Astrocyte (in vitro differentiated cells and primary cell): Measurements from ENCODE around the gene TFEB. TPM values are rescaled to one million over a fixed set of nuclear protein-coding genes. Genes with fewer than 3 reads are reported as not detected.

ENCODE experiments used
- DNase-seq: peaks from one replicate; pipeline ENCODE4 v3.0.0-alpha.2; 2010; ENCODE audit warnings: low read depth
- FAIRE-seq: peaks from 2 replicates; lab custom pipeline; 2011; peaks lifted over from hg19 to GRCh38; lab: Jason Lieb, UNC
- H2AFZ ChIP-seq: 2 replicates; pipeline ENCODE4 v1.6.0; 2012; ENCODE audit warnings: low read depth, low read length, inconsistent platforms
- H3K27ac ChIP-seq: 2 replicates; pipeline ENCODE4 v1.5.1; 2011; ENCODE audit warnings: low read depth, low read length, inconsistent platforms
- H3K27me3 ChIP-seq: 2 replicates; pipeline ENCODE4 v1.6.0; 2011; ENCODE audit warnings: low read length, inconsistent platforms; ENCODE audit not compliant: insufficient read depth
- H3K36me3 ChIP-seq: 2 replicates; pipeline ENCODE4 v1.5.1; 2011; ENCODE audit warnings: low read length, inconsistent platforms; ENCODE audit not compliant: insufficient read depth
- H3K4me1 ChIP-seq: 2 replicates; pipeline ENCODE4 v1.5.1; 2011; ENCODE audit warnings: low read length, inconsistent platforms; ENCODE audit not compliant: insufficient read depth
- H3K4me2 ChIP-seq: 2 replicates; pipeline ENCODE4 v1.6.0; 2012; ENCODE audit warnings: low read length, inconsistent platforms
- H3K4me3 ChIP-seq: 2 replicates; pipeline ENCODE4 v1.5.1; 2011; ENCODE audit warnings: low read depth, mild to moderate bottlenecking, low read length, inconsistent platforms; ENCODE audit not compliant: insufficient read depth
- H3K79me2 ChIP-seq: 2 replicates; pipeline ENCODE4 v1.6.0; 2012; ENCODE audit warnings: mild to moderate bottlenecking, low read length, inconsistent platforms; ENCODE audit not compliant: insufficient read depth
- H3K9ac ChIP-seq: 2 replicates; pipeline ENCODE4 v1.6.0; 2012; ENCODE audit warnings: mild to moderate bottlenecking, low read length, inconsistent platforms
- H3K9me3 ChIP-seq: 2 replicates; pipeline ENCODE4 v1.5.1; 2012; ENCODE audit warnings: low read depth, mild to moderate bottlenecking, low read length, inconsistent platforms; ENCODE audit not compliant: insufficient read depth
- H4K20me1 ChIP-seq: 2 replicates; pipeline ENCODE4 v1.6.0; 2012; ENCODE audit warnings: low read length, inconsistent platforms; ENCODE audit not compliant: insufficient read depth
- H3K27ac Mint-ChIP-seq: one replicate; pipeline ENCODE4 v1.8.0; 2021; ENCODE audit warnings: mild to moderate bottlenecking, mixed read lengths; ENCODE audit not compliant: unreplicated experiment
- H3K27me3 Mint-ChIP-seq: one replicate; pipeline ENCODE4 v1.8.0; 2021; ENCODE audit warnings: low read depth, mixed read lengths; ENCODE audit not compliant: unreplicated experiment
- H3K36me3 Mint-ChIP-seq: one replicate; pipeline ENCODE4 v1.8.0; 2021; ENCODE audit warnings: low read depth, mixed read lengths; ENCODE audit not compliant: unreplicated experiment
- H3K4me1 Mint-ChIP-seq: one replicate; pipeline ENCODE4 v1.8.0; 2021; ENCODE audit warnings: low read depth, mixed read lengths; ENCODE audit not compliant: unreplicated experiment
- H3K4me3 Mint-ChIP-seq: one replicate; pipeline ENCODE4 v1.8.0; 2021; ENCODE audit warnings: mild to moderate bottlenecking, moderate library complexity, mixed read lengths; ENCODE audit not compliant: unreplicated experiment
- H3K9me3 Mint-ChIP-seq: one replicate; pipeline ENCODE4 v1.8.0; 2021; ENCODE audit warnings: mild to moderate bottlenecking, mixed read lengths; ENCODE audit not compliant: unreplicated experiment
- CTCF ChIP-seq: IDR thresholded peaks from 2 replicates; pipeline ENCODE4 v1.5.1; 2011; ENCODE audit warnings: low read depth, mild to moderate bottlenecking, inconsistent platforms, low read length, moderate library complexity; ENCODE audit not compliant: insufficient read depth
- EZH2 ChIP-seq: IDR thresholded peaks from 2 replicates; pipeline ENCODE4 v1.6.1; 2012; ENCODE audit warnings: mild to moderate bottlenecking, low read length, inconsistent platforms; ENCODE audit not compliant: insufficient read depth
- total RNA-seq: library from RNA; stranded (reverse); gene quantifications from 2 replicates; pipeline ENCODE4 v1.2.1, GENCODE V29; 2021

Gene TFEB
- total RNA-seq, 1 donor from 2014 or later: 4.7 TPM

- H3K27ac Mint-ChIP-seq: no peak overlapping the region
- peaks cover 7% of the 10 kb centered on the region for H3K4me1 Mint-ChIP-seq
- H3K79me2 ChIP-seq: no peaks in the 10 kb centered on the region
- no peak overlapping the region for H3K27ac ChIP-seq
- H3K9me3 ChIP-seq: no peaks in the 10 kb centered on the region
- H3K4me1 ChIP-seq: peaks cover 9% of the 10 kb centered on the region
- H3K4me2 ChIP-seq: no peak overlapping the region
- no peaks in the 10 kb centered on the region for H3K36me3 Mint-ChIP-seq
- peaks cover 12% of the 10 kb centered on the region for H3K27me3 Mint-ChIP-seq
- no peaks in the 10 kb centered on the region for H3K36me3 ChIP-seq
- H3K4me3 Mint-ChIP-seq: no peak overlapping the region
- FAIRE-seq: no peak
- peaks cover 4% of the 10 kb centered on the region for H3K9me3 Mint-ChIP-seq
- H4K20me1 ChIP-seq: no peaks in the 10 kb centered on the region
- TF ChIP-seq EZH2 (no peak), CTCF (no peak)
- no peak overlapping the region for H2AFZ ChIP-seq
- H3K9ac ChIP-seq: no peak overlapping the region
- no peak overlapping the region for H3K4me3 ChIP-seq
- no peak for DNase-seq
- H3K27me3 ChIP-seq: no peaks in the 10 kb centered on the region
Observed at GRCh38 chr6:41739041-41739440, 3.6 kb upstream of the TFEB start.

- FAIRE-seq: no peak
Observed at GRCh38 chr6:41737591-41738130, 2.3 kb upstream of the TFEB start.

More at GRCh38 chr6:41737591-41738130, 2.3 kb upstream of the TFEB start:
- no peak for DNase-seq
- Histone ChIP-seq H2AFZ (no peak overlapping the region), H3K27me3 (no peaks in the 10 kb centered on the region), H3K36me3 (no peaks in the 10 kb centered on the region), H3K4me3 (no peak overlapping the region), H3K79me2 (no peaks in the 10 kb centered on the region), H3K4me1 (peaks cover 22% of the 10 kb centered on the region), H3K27ac (no peak overlapping the region), H4K20me1 (peaks cover 4% of the 10 kb centered on the region), H3K4me2 (no peak overlapping the region), H3K9me3 (no peaks in the 10 kb centered on the region), H3K9ac (no peak overlapping the region)
- no peaks in the 10 kb centered on the region for H3K36me3 Mint-ChIP-seq
- no peaks in the 10 kb centered on the region for H3K9me3 Mint-ChIP-seq
- TF ChIP-seq CTCF (no peak), EZH2 (no peak)
- H3K27ac Mint-ChIP-seq: no peak overlapping the region
- H3K27me3 Mint-ChIP-seq: peaks cover 4% of the 10 kb centered on the region
- H3K4me3 Mint-ChIP-seq: no peak overlapping the region
- H3K4me1 Mint-ChIP-seq: peaks cover 5% of the 10 kb centered on the region
